ENCODE measurements around the gene AGPAT1. TPM values are rescaled to one million over a fixed set of nuclear protein-coding genes. Genes with fewer than 3 reads are reported as not detected.
"Not testable (repeated sequence)": the region's sequence is repeated elsewhere in the genome, so short reads cannot be mapped to it uniquely, and the experiment has no call there.

The AGPAT1 gene
- total RNA-seq, 1 experiment from 2014 or later: 87.0 TPM

- DNase-seq (ENCODE audit: low read depth): no peak
These were observed 25.0 kb upstream of the AGPAT1 start for GRCh38 chr6:32200711-32201475.

- DNase-seq (ENCODE audit: low read depth): no peak
These were observed 23.0 kb upstream of the AGPAT1 start for GRCh38 chr6:32198866-32199265.

GRCh38 chr6:32198345-32198696, 22.4 kb upstream of the AGPAT1 start:
- no peak for DNase-seq (ENCODE audit: low read depth)

- DNase-seq (ENCODE audit: low read depth): no peak
These were observed 21.1 kb upstream of the AGPAT1 start for GRCh38 chr6:32196682-32197616.

GRCh38 chr6:32195902-32196681, 20.2 kb upstream of the AGPAT1 start:
- peak; percentile 81 for DNase-seq (ENCODE audit: low read depth)

- DNase-seq (ENCODE audit: low read depth): peak; percentile 100
These were observed 19.7 kb upstream of the AGPAT1 start for GRCh38 chr6:32195652-32195901.

DNA sequence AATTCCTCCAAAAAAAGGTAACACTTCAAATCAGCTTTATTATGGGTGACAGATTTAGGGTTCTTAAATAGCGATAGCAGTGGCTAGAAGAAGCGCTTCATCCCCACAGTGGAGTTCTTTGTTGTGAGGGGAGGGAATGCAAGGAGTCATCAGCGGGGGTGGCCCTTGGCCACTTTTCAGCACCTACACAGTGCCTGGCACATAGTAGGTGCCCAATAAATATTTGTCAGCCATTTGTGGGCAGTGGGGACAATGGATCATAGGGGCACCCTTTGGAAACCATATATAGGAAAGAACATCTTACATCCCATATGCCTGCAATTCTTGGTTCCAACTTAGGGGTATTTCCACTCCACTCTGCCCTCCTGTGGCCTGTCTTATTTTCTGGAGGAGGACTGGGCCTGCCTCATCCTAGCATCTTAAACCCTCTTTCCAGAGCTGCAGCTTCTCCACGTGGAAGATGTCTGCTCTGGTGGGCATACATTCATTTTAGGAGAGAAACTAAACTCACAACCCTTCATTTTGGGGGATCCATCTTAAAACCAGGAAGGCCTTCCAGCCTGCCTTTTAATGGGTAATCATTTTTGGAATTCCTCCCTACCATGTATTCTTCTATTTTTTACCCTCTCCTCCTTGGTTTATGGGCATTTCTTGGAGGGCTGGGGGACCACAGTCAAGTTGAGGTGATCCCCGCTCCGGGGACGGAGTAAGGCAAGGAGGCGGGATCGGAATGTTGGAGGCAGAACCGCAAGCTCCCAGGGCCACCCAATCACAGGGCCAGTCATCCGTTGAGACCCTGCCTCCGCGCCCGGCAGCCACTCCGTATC, 19.2 kb upstream of the AGPAT1 start:
- peak; percentile 67 for DNase-seq (ENCODE audit: low read depth)

DNA sequence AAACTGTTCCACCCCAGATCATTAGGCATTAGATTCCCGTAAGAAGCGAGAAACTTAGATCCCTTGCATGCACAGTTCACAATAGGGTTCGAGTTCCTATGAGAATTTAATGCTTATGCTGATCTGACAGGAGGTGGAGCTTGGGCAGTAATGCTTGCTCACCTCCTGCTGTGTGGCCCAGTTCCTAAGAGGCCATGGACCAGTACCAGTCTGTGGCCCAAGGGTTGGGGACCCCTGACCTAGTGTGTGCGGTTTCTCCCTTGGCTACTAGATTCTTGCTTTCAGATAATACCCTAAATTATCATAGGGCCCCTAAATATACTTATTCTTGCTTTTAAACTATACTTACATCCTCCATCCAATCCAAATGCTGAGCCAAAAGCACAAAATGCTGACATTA, 18.5 kb upstream of the AGPAT1 start:
- DNase-seq (ENCODE audit: low read depth): no peak

DNA sequence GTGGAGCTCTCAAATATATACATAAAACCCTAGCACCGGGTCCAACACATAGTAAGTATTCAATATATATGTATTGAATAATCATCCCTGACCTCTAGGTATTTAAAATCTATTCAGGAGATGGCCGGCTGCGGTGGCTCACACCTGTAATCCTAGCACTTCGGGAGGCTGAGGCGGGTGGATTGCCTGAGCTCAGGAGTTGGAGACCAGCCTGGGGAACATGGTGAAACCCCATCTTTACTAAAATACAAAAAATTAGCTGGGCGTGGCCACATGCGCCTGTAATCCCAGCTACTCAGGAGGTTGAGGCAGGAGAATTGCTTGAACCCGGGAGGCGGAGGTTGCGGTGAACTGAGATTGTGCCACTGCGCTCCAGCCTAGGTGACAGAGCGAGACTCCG, 17.2 kb upstream of the AGPAT1 start:
- not testable (repeated sequence) for DNase-seq (ENCODE audit: low read depth)

GRCh38 chr6:32192608-32193039, 16.7 kb upstream of the AGPAT1 start, which contains the start of gene GPSM3:
GPSM3 (minus strand) TSS chr6:32192643; CDS start chr6:32192513, 130 bp downstream.
- DNase-seq (ENCODE audit: low read depth): no peak

GRCh38 chr6:32191696-32192607, 16.1 kb upstream of the AGPAT1 start:
- DNase-seq (ENCODE audit: low read depth): no peak

GRCh38 chr6:32190911-32191677, 15.2 kb upstream of the AGPAT1 start:
- no peak for DNase-seq (ENCODE audit: low read depth)

- DNase-seq (ENCODE audit: low read depth): peak; percentile 85
These were observed 14.4 kb upstream of the AGPAT1 start, which contains the start of gene PBX2 for GRCh38 chr6:32190054-32190851. PBX2 (minus strand) TSS chr6:32190202; CDS start chr6:32189915, 287 bp downstream.

- DNase-seq (ENCODE audit: low read depth): no peak
These were observed 13.8 kb upstream of the AGPAT1 start for GRCh38 chr6:32189742-32190053.

GRCh38 chr6:32189069-32189741, 13.3 kb upstream of the AGPAT1 start:
- no peak for DNase-seq (ENCODE audit: low read depth)

DNA sequence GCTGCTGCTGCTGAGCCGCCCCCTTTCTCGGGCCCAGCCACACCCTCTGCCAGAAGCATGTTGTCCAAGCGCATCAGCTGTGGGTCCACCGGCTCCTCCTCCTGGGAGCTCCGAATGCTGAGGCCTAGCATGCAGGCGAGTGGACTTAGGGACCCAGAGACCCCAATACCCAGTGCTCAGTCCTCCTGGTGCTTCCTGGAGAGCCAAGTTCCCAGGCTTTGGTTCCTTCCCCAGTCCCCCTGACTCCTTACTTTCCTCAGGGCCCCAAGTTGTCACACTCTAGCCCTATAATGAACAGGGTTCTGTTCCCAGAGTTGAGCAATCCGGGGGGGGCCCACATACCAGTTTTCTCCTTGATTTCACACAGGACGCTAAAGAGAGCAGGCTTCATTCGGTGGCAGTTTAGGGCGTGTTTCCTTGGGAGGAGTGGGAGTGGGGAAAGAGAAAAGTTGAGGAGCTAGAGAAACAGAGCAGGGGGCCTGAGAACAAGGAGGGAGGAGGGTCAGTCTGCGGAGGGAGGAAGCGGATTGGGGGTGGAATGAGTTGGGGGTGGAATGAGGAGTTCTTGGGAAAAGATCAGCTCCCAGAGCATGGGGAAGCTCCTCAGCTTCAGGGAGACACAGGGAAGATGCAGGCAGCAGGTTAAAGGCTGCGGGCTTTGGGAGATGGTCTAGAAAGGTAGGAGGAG, 12.6 kb upstream of the AGPAT1 start:
- peak; percentile 35 for DNase-seq (ENCODE audit: low read depth)

DNA sequence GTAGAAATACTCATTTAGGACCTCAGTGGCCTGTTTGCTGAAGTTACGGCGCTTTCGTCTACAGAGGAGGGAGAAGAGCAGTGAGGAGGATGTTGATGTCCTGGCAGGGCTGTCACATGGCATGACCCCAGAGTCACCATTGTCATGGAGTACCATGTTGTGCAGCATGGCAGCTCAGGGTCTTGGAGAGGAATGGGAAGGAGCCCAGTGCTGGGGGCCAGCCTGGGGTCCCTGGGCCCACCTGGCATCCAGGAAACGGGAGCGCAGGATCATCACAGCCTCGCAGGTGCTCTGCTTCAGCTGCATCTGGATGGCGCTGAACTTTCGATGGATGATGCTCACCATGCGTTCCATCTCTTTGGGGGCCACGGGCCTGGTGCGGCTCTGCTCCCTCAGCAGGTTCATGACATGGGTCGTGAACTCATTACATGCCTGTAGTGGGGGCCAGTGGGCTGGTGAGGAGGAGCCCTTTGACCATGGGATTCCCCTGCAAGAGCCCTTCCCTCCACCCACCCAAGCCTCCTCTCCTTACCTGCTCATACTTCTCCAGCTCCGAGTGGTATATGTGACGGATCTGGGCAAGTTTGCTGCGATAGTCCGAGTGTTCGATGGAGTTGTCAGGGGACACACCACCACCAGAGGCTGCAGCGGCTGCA, 12.0 kb upstream of the AGPAT1 start:
- DNase-seq (ENCODE audit: low read depth): not testable (repeated sequence)
